ENCODE data around the gene C9orf85.

DNA sequence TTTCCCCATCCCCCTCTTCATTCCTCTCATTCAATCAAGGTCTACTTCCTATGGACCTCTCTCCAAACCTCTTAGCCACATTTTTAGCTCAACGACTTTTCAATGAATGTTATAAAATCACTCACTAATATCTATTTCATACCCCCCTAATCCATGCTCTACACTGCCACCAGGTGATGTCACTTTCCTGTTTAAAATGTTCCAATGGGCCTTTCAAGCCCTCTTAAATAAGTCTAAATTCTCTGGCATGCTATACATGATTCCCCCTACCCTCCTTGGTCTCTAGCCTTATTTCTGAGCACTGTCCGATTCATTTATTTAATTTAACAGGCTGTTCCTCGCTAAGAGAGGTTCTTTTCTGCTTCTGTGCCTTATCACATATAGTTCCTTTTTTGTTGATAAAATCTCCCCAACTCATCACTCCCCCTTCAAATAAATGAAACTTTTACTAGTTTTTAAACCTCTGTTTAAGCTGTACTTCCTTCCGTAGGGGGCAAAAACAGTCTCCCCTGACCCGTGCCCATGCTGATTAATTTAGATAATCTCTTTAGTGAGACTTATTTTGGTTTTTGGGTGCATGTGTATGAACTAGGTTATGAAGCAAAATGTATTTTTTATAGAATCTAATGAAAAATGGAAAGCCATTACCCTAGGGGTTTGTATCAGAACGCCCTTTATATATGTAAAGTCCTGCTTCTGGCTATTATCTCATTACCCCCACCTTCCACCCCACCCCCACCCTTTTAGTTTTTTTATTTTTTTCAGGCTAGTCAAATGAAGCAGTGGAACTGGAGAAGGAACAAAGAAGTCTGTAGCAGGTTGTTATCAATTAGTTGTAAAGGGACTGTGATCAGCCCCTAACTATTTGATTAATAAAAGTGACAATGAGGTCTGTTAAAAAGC is 9.5 kb upstream of the C9orf85 start:
- TF ChIP-seq, protein P1, sequence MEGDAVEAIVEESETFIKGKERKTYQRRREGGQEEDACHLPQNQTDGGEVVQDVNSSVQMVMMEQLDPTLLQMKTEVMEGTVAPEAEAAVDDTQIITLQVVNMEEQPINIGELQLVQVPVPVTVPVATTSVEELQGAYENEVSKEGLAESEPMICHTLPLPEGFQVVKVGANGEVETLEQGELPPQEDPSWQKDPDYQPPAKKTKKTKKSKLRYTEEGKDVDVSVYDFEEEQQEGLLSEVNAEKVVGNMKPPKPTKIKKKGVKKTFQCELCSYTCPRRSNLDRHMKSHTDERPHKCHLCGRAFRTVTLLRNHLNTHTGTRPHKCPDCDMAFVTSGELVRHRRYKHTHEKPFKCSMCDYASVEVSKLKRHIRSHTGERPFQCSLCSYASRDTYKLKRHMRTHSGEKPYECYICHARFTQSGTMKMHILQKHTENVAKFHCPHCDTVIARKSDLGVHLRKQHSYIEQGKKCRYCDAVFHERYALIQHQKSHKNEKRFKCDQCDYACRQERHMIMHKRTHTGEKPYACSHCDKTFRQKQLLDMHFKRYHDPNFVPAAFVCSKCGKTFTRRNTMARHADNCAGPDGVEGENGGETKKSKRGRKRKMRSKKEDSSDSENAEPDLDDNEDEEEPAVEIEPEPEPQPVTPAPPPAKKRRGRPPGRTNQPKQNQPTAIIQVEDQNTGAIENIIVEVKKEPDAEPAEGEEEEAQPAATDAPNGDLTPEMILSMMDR (IDR thresholded peaks at IDR 0.05 in 2 of 3, conservative IDR thresholded peaks at IDR 0.05 in 1 of 3; ENCODE audit: insufficient read depth in 2 of 3, low read depth in 1 of 3, low read length in 3 of 3), result no peak
- TF ChIP-seq SRF (CRISPR knock-in tag; IDR thresholded peaks at IDR 0.05), result no peak
- TF ChIP-seq TRIM28 (IDR thresholded peaks at IDR 0.05), result no peak
- no peak for TF ChIP-seq MEIS2 (IDR thresholded peaks at IDR 0.05; ENCODE audit: partially characterized antibody)
- no peak for TF ChIP-seq NR2C2 (CRISPR knock-in tag; IDR thresholded peaks at IDR 0.05)
- no peak for TF ChIP-seq NR2C2 (tag; IDR thresholded peaks at IDR 0.05)
